GM23338 (cell line): ENCODE measurements around the gene PUM1. TPM values are rescaled to one million over a fixed set of nuclear protein-coding genes. Genes with fewer than 3 reads are reported as not detected.

ENCODE experiments used
- ATAC-seq: fragments of 200-7000 bp; cut with Tn5 transposase; 3 replicates; pipeline ENCODE4 v1.9.1; 2020
- DNase-seq: peaks from one replicate; pipeline ENCODE4 v3.0.0-alpha.2; 2015; ENCODE audit warnings: low spot score
- H2AFZ ChIP-seq: fragments of 200-600 bp; sonication (generic); 2 replicates; pipeline ENCODE4 v1.8.0; 2016; ENCODE audit warnings: antibody characterized with exemption, mild to moderate bottlenecking, moderate library complexity
- H3F3A ChIP-seq: fragments of 200-600 bp; sonication (generic); replicated peaks from 2 replicates; pipeline ENCODE4 v1.8.0; 2017; ENCODE audit warnings: antibody characterized with exemption, mixed run types, low read depth
- H3K27ac ChIP-seq: fragments of 200-600 bp; sonication (generic); 2 replicates; pipeline ENCODE4 v1.6.1; 2016; ENCODE audit warnings: low read depth
- H3K27me3 ChIP-seq: fragments of 200-600 bp; sonication (generic); 2 replicates; pipeline ENCODE4 v1.8.0; 2016; ENCODE audit warnings: mild to moderate bottlenecking, mixed run types, moderate library complexity; ENCODE audit not compliant: insufficient read depth
- H3K36me3 ChIP-seq: fragments of 200-600 bp; sonication (generic); 2 replicates; pipeline ENCODE4 v1.8.0; 2016; ENCODE audit warnings: mild to moderate bottlenecking; ENCODE audit not compliant: insufficient read depth
- H3K4me1 ChIP-seq: fragments of 200-600 bp; sonication (generic); 2 replicates; pipeline ENCODE4 v1.8.0; 2016; ENCODE audit warnings: mild to moderate bottlenecking, moderate library complexity; ENCODE audit not compliant: insufficient read depth
- H3K4me2 ChIP-seq: fragments of 200-600 bp; sonication (generic); 2 replicates; pipeline ENCODE4 v1.7.1; 2017; ENCODE audit warnings: mixed run types
- H3K4me3 ChIP-seq: fragments of 200-600 bp; sonication (generic); 2 replicates; pipeline ENCODE4 v1.6.1; 2016; ENCODE audit warnings: mixed run types
- H3K79me2 ChIP-seq: fragments of 200-600 bp; sonication (generic); replicated peaks from 2 replicates; pipeline ENCODE4 v1.8.0; 2017; ENCODE audit warnings: mild to moderate bottlenecking; ENCODE audit not compliant: insufficient read depth
- H3K9me2 ChIP-seq: fragments of 200-600 bp; sonication (generic); 2 replicates; pipeline ENCODE4 v1.8.0; 2017; ENCODE audit not compliant: insufficient read depth
- H4K20me1 ChIP-seq: fragments of 200-600 bp; sonication (generic); replicated peaks from 2 replicates; pipeline ENCODE4 v1.8.0; 2017; ENCODE audit warnings: mild to moderate bottlenecking; ENCODE audit not compliant: insufficient read depth
- H3K27ac Mint-ChIP-seq: 2 replicates; pipeline ENCODE4 v1.8.0; 2020; ENCODE audit warnings: inconsistent platforms, mild to moderate bottlenecking, moderate library complexity, mixed read lengths
- H3K27me3 Mint-ChIP-seq: 3 replicates; pipeline ENCODE4 v1.8.0; 2022; ENCODE audit warnings: low read depth, mild to moderate bottlenecking, moderate library complexity, mixed read lengths, inconsistent platforms; ENCODE audit not compliant: insufficient read depth, poor library complexity
- H3K36me3 Mint-ChIP-seq: 3 replicates; pipeline ENCODE4 v1.8.0; 2021; ENCODE audit warnings: low read depth, mild to moderate bottlenecking, inconsistent platforms, moderate library complexity, mixed read lengths
- H3K4me1 Mint-ChIP-seq: 3 replicates; pipeline ENCODE4 v1.8.0; 2020; ENCODE audit warnings: mild to moderate bottlenecking, inconsistent platforms, mixed read lengths
- H3K4me3 Mint-ChIP-seq: 3 replicates; pipeline ENCODE4 v1.8.0; 2021; ENCODE audit warnings: moderate library complexity, mild to moderate bottlenecking, inconsistent platforms, mixed read lengths
- H3K9me3 Mint-ChIP-seq: 3 replicates; pipeline ENCODE4 v1.8.0; 2020; ENCODE audit warnings: moderate library complexity, mild to moderate bottlenecking, inconsistent platforms, mixed read lengths
- CREB1 ChIP-seq: fragments of 250-450 bp; sonication (Bioruptor Pico); IDR thresholded peaks from 2 replicates; pipeline ENCODE4 v1.5.0; 2020; ENCODE audit warnings: low read depth, mild to moderate bottlenecking, moderate library complexity
- EZH2 ChIP-seq: fragments of 200-600 bp; sonication (generic); IDR thresholded peaks from one replicate; pipeline ENCODE4 v1.8.0; 2017; ENCODE audit warnings: antibody characterized with exemption, mild to moderate bottlenecking, low read depth; ENCODE audit not compliant: unreplicated experiment
- JUNB ChIP-seq: IDR thresholded peaks from one replicate; pipeline ENCODE4 v1.6.1; 2016; ENCODE audit warnings: antibody characterized with exemption; ENCODE audit not compliant: unreplicated experiment
- NANOG ChIP-seq: IDR thresholded peaks from 2 replicates; pipeline ENCODE4 v1.6.1; 2016; ENCODE audit warnings: antibody characterized with exemption, borderline replicate concordance
- STAT1 ChIP-seq: IDR thresholded peaks from one replicate; pipeline ENCODE4 v1.6.1; 2016; ENCODE audit warnings: antibody characterized with exemption; ENCODE audit not compliant: unreplicated experiment
- ZNF331 ChIP-seq: fragments of 250-450 bp; sonication (Bioruptor Pico); IDR thresholded peaks from 2 replicates; pipeline ENCODE4 v1.5.0; 2020; ENCODE audit warnings: low read depth, mild to moderate bottlenecking, moderate library complexity
- polyA plus RNA-seq: library from polyadenylated mRNA; unstranded; fragments of >200 nt; fragmentation: Nextera tagmentation; extraction: Ambion mirVana; gene quantifications from 2 replicates; pipeline ENCODE4 v1.2.1, GENCODE V29; 2016
- total RNA-seq: library from RNA; depleted of rRNA; stranded (reverse); fragments of >200 nt; shearing (Covaris generic); gene quantifications from 2 replicates; pipeline ENCODE4 v1.2.3, GENCODE V29; 2014
- TF ChIP-seq, protein P1 (sequence below): IDR thresholded peaks from one replicate; pipeline ENCODE4 v1.6.1; 2018; ENCODE audit warnings: antibody characterized with exemption; ENCODE audit not compliant: unreplicated experiment
- TF ChIP-seq, protein P2 (sequence below): fragments of 250-450 bp; sonication (Bioruptor Pico); IDR thresholded peaks from 2 replicates; pipeline ENCODE4 v1.5.0; 2020; ENCODE audit warnings: mild to moderate bottlenecking, moderate library complexity
- TF ChIP-seq, protein P3 (sequence below), 2 experiments: fragments of 200-600 bp in 1 of 2; sonication (generic) in 1 of 2; conservative IDR thresholded peaks; 2 replicates each; pipeline versions ENCODE4 v1.5.1 to v1.6.1; 2016 to 2017; ENCODE audit warnings: antibody characterized with exemption in 2 of 2, low read depth in 2 of 2, mild to moderate bottlenecking in 2 of 2, moderate library complexity in 1 of 2
- TF ChIP-seq, protein P4 (sequence below): IDR thresholded peaks from 2 replicates; pipeline ENCODE4 v1.6.1; 2016; ENCODE audit warnings: antibody characterized with exemption

Gene PUM1
- total and polyA plus RNA-seq, 2 experiments from 2014 or later, result 44.4 to 117 TPM

DNA sequence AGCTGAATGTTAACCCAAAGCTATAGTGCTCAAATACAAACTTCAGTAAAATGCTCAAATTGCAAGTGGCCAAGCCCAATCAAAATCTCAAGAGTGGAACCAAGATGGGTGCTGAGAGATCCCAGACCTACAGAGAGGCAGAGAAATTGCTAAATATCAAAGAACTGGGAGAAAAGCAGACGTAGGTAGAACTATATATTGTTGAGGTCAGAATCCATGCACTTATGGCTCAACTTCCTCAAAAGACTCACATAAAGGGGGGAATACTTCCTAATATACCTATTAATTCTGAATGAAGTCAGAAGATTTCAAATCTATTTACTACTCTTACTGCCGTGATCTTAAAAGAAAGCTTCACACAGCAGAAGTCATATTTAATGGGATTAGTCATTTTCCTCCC is 65.2 kb downstream of the PUM1 start:
- no peaks in the 10 kb centered on the region for H3K27me3 ChIP-seq
- no peak for ATAC-seq

DNA sequence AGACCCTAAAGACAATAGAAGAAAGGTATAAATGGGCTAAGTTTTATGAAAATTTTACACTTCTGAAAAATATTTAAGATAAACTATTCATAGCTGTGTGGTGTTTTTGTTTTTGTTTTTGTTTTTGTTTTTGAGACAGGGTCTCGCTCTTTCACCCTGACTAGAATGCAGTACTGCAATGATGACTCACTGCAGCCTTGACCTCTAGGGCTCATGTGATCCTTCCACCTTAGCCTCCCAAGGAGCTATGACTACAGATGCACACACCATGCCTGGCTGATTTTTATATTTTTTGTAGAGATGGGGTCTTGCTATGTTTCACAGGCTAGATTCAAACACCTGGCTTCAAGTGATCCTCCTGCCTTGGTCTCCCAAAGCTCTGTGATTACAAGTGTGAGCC is 66.6 kb downstream of the PUM1 start:
- Histone ChIP-seq H3K27ac (peak overlapping the region; percentile 78; the same call in 1 of the 2 replicates), H3F3A (no peaks in the 10 kb centered on the region), H3K27me3 (no peaks in the 10 kb centered on the region), H3K36me3 (peaks cover 5% of the 10 kb centered on the region; the same call in 1 of the 2 replicates), H3K79me2 (peaks cover 99% of the 10 kb centered on the region), H4K20me1 (peaks cover 74% of the 10 kb centered on the region), H3K9me2 (no peaks in the 10 kb centered on the region), H2AFZ (no peak overlapping the region), H3K4me1 (no peaks in the 10 kb centered on the region; the same call in 1 of the 2 replicates), H3K4me3 (no peak overlapping the region), H3K4me2 (no peak overlapping the region)
- H3K4me1 Mint-ChIP-seq, result peaks cover 17% of the 10 kb centered on the region; the same call in 2 of the 3 replicates
- no peaks in the 10 kb centered on the region for H3K27me3 Mint-ChIP-seq
- no peaks in the 10 kb centered on the region for H3K9me3 Mint-ChIP-seq
- ATAC-seq (no peak), DNase-seq (no peak)
- H3K36me3 Mint-ChIP-seq, result peaks cover 41% of the 10 kb centered on the region
- no peak overlapping the region for H3K4me3 Mint-ChIP-seq
- peak overlapping the region; percentile 34 for H3K27ac Mint-ChIP-seq
- TF ChIP-seq, protein P1, sequence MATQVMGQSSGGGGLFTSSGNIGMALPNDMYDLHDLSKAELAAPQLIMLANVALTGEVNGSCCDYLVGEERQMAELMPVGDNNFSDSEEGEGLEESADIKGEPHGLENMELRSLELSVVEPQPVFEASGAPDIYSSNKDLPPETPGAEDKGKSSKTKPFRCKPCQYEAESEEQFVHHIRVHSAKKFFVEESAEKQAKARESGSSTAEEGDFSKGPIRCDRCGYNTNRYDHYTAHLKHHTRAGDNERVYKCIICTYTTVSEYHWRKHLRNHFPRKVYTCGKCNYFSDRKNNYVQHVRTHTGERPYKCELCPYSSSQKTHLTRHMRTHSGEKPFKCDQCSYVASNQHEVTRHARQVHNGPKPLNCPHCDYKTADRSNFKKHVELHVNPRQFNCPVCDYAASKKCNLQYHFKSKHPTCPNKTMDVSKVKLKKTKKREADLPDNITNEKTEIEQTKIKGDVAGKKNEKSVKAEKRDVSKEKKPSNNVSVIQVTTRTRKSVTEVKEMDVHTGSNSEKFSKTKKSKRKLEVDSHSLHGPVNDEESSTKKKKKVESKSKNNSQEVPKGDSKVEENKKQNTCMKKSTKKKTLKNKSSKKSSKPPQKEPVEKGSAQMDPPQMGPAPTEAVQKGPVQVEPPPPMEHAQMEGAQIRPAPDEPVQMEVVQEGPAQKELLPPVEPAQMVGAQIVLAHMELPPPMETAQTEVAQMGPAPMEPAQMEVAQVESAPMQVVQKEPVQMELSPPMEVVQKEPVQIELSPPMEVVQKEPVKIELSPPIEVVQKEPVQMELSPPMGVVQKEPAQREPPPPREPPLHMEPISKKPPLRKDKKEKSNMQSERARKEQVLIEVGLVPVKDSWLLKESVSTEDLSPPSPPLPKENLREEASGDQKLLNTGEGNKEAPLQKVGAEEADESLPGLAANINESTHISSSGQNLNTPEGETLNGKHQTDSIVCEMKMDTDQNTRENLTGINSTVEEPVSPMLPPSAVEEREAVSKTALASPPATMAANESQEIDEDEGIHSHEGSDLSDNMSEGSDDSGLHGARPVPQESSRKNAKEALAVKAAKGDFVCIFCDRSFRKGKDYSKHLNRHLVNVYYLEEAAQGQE, result no peak
- TF ChIP-seq NANOG, result no peak
- TF ChIP-seq JUNB, result no peak
- TF ChIP-seq, protein P2, sequence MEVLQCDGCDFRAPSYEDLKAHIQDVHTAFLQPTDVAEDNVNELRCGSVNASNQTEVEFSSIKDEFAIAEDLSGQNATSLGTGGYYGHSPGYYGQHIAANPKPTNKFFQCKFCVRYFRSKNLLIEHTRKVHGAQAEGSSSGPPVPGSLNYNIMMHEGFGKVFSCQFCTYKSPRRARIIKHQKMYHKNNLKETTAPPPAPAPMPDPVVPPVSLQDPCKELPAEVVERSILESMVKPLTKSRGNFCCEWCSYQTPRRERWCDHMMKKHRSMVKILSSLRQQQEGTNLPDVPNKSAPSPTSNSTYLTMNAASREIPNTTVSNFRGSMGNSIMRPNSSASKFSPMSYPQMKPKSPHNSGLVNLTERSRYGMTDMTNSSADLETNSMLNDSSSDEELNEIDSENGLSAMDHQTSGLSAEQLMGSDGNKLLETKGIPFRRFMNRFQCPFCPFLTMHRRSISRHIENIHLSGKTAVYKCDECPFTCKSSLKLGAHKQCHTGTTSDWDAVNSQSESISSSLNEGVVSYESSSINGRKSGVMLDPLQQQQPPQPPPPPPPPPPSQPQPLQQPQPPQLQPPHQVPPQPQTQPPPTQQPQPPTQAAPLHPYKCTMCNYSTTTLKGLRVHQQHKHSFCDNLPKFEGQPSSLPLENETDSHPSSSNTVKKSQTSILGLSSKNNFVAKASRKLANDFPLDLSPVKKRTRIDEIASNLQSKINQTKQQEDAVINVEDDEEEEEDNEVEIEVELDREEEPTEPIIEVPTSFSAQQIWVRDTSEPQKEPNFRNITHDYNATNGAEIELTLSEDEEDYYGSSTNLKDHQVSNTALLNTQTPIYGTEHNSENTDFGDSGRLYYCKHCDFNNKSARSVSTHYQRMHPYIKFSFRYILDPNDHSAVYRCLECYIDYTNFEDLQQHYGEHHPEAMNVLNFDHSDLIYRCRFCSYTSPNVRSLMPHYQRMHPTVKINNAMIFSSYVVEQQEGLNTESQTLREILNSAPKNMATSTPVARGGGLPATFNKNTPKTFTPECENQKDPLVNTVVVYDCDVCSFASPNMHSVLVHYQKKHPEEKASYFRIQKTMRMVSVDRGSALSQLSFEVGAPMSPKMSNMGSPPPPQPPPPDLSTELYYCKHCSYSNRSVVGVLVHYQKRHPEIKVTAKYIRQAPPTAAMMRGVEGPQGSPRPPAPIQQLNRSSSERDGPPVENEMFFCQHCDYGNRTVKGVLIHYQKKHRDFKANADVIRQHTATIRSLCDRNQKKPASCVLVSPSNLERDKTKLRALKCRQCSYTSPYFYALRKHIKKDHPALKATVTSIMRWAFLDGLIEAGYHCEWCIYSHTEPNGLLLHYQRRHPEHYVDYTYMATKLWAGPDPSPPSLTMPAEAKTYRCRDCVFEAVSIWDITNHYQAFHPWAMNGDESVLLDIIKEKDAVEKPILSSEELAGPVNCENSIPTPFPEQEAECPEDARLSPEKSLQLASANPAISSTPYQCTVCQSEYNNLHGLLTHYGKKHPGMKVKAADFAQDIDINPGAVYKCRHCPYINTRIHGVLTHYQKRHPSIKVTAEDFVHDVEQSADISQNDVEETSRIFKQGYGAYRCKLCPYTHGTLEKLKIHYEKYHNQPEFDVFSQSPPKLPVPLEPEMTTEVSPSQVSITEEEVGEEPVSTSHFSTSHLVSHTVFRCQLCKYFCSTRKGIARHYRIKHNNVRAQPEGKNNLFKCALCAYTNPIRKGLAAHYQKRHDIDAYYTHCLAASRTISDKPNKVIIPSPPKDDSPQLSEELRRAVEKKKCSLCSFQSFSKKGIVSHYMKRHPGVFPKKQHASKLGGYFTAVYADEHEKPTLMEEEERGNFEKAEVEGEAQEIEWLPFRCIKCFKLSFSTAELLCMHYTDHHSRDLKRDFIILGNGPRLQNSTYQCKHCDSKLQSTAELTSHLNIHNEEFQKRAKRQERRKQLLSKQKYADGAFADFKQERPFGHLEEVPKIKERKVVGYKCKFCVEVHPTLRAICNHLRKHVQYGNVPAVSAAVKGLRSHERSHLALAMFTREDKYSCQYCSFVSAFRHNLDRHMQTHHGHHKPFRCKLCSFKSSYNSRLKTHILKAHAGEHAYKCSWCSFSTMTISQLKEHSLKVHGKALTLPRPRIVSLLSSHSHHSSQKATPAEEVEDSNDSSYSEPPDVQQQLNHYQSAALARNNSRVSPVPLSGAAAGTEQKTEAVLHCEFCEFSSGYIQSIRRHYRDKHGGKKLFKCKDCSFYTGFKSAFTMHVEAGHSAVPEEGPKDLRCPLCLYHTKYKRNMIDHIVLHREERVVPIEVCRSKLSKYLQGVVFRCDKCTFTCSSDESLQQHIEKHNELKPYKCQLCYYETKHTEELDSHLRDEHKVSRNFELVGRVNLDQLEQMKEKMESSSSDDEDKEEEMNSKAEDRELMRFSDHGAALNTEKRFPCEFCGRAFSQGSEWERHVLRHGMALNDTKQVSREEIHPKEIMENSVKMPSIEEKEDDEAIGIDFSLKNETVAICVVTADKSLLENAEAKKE (CRISPR knock-in tag), result no peak
- TF ChIP-seq, protein P3, sequence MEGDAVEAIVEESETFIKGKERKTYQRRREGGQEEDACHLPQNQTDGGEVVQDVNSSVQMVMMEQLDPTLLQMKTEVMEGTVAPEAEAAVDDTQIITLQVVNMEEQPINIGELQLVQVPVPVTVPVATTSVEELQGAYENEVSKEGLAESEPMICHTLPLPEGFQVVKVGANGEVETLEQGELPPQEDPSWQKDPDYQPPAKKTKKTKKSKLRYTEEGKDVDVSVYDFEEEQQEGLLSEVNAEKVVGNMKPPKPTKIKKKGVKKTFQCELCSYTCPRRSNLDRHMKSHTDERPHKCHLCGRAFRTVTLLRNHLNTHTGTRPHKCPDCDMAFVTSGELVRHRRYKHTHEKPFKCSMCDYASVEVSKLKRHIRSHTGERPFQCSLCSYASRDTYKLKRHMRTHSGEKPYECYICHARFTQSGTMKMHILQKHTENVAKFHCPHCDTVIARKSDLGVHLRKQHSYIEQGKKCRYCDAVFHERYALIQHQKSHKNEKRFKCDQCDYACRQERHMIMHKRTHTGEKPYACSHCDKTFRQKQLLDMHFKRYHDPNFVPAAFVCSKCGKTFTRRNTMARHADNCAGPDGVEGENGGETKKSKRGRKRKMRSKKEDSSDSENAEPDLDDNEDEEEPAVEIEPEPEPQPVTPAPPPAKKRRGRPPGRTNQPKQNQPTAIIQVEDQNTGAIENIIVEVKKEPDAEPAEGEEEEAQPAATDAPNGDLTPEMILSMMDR (conservative IDR thresholded peaks at IDR 0.05; ENCODE audit: low read depth in 2 of 2), result no peak
- TF ChIP-seq EZH2, result no peak
- TF ChIP-seq STAT1, result no peak
- TF ChIP-seq, protein P4, sequence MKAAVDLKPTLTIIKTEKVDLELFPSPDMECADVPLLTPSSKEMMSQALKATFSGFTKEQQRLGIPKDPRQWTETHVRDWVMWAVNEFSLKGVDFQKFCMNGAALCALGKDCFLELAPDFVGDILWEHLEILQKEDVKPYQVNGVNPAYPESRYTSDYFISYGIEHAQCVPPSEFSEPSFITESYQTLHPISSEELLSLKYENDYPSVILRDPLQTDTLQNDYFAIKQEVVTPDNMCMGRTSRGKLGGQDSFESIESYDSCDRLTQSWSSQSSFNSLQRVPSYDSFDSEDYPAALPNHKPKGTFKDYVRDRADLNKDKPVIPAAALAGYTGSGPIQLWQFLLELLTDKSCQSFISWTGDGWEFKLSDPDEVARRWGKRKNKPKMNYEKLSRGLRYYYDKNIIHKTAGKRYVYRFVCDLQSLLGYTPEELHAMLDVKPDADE, result no peak
- no peak for TF ChIP-seq CREB1 (CRISPR knock-in tag)

More for the DNA sequence above, 65.2 kb downstream of the PUM1 start:
- Mint-ChIP-seq H3K27me3 (no peaks in the 10 kb centered on the region), H3K9me3 (no peaks in the 10 kb centered on the region), H3K4me3 (no peak overlapping the region), H3K4me1 (peaks cover 17% of the 10 kb centered on the region; the same call in 2 of the 3 replicates), H3K36me3 (peaks cover 48% of the 10 kb centered on the region), H3K27ac (no peak overlapping the region)
- Histone ChIP-seq H3K79me2 (peaks cover 99% of the 10 kb centered on the region), H2AFZ (no peak overlapping the region), H3K27ac (no peak overlapping the region), H4K20me1 (peaks cover 69% of the 10 kb centered on the region), H3K36me3 (peaks cover 18% of the 10 kb centered on the region; the same call in 1 of the 2 replicates), H3K4me1 (no peaks in the 10 kb centered on the region; the same call in 1 of the 2 replicates), H3K4me3 (no peak overlapping the region), H3K4me2 (no peak overlapping the region), H3K9me2 (no peaks in the 10 kb centered on the region), H3F3A (no peaks in the 10 kb centered on the region)
- DNase-seq, result no peak
- TF ChIP-seq ZNF331 (CRISPR knock-in tag), result no peak
